Activated T-helper 17 cell treated with anti-CD3 and anti-CD28 coated beads, Interleukin-2, amount 50 U/mL, for 72 hours (primary cell): ENCODE data around the gene ZBTB21. TPM values are rescaled to one million over a fixed set of nuclear protein-coding genes. Genes with fewer than 3 reads are reported as not detected.

ENCODE experiments used
- ATAC-seq: fragments of 150-1000 bp; cut with Tn5 transposase; replicated peaks from 2 replicates; pipeline ENCODE4 v1.10.0; 2021; ENCODE audit warnings: mild to moderate bottlenecking, moderate library complexity
- H3K27ac Mint-ChIP-seq: one replicate; pipeline ENCODE4 v1.8.0; 2022; ENCODE audit warnings: mixed read lengths
- H3K27me3 Mint-ChIP-seq: one replicate; pipeline ENCODE4 v1.8.0; 2022; ENCODE audit warnings: mixed read lengths
- H3K36me3 Mint-ChIP-seq: one replicate; pipeline ENCODE4 v1.8.0; 2022; ENCODE audit warnings: low read depth, mild to moderate bottlenecking, mixed read lengths
- H3K4me1 Mint-ChIP-seq: one replicate; pipeline ENCODE4 v1.8.0; 2022; ENCODE audit warnings: mixed read lengths
- H3K4me3 Mint-ChIP-seq: one replicate; pipeline ENCODE4 v1.8.0; 2022; ENCODE audit warnings: mild to moderate bottlenecking, mixed read lengths
- H3K9me3 Mint-ChIP-seq: one replicate; pipeline ENCODE4 v1.8.0; 2022; ENCODE audit warnings: mixed read lengths
- total RNA-seq, 2 donors: library from RNA; stranded (reverse); gene quantifications; one replicate each; pipeline ENCODE4 v1.2.3, GENCODE V29; 2022

ZBTB21 gene
- 10 to 100 TPM; 18.5 to 37.2 TPM for total RNA-seq

DNA sequence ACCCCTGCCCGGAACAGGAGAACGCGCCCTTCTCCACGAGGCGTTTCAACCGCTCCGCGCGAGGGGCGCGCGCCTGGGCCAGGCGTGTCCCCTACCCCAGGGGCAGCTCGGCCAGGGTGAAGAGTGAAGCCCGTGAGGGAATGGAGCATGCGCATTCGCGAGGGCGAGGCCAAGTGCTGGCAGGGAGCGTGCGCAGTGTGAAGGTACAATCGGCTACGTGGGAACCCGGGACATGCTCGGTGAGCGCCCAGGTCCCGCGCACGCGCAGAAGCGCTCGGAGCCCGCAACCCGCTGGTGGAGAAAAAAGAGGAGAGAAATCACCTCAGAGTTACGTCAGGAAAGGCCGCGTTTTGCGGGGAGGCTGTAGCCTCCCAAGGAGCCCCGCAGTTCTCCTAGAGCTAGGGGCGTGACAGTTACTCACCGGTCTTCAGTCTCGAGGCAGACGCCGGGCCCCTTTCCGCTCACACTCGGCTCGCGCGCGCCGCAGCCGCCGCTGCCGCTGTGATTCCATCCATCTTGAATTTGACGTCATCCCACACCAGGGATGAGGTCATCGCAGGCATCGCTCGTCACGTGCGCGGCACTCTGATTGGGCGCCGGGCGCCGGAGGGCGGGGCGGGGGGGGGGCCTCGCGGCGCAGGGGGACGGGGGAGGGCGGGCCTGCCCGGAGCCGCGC, at the start of gene ZBTB21:
Gene ZBTB21 (minus strand): TSS at position 530 of the 676 bp plus-strand sequence. CDS start 16,265 bp downstream, outside the sequence.
- Mint-ChIP-seq H3K4me3 (peak within 1 kb of the TSS; percentile 90), H3K36me3 (peaks cover 45% of the 10 kb centered on the region), H3K4me1 (peaks cover 26% of the 10 kb centered on the region), H3K27me3 (no peaks in the 10 kb centered on the region), H3K9me3 (peaks cover 5% of the 10 kb centered on the region), H3K27ac (peak within 1 kb of the TSS; percentile 99)
- peak; percentile 87 for ATAC-seq

DNA sequence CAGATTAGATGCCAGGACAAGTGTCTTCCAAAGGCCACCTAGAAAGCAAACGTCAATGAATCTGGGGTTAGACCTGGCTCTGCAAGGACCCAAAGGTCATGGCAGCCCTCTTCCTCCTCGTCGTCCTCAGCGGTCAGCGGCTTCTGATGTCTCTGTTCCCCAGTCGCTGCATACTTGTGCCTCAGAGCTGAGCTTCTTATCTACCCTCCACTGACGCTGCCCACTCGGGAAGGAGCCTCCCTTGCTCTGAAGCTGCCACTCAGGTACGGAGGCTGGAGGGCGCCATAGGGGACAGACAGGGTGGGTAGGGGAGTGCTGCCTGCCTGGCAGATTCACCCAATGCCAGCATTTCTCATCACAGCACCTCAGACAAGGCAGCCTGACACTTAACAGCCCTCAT, 49.6 kb upstream of the ZBTB21 start:
- Mint-ChIP-seq H3K27me3 (no peaks in the 10 kb centered on the region), H3K36me3 (no peaks in the 10 kb centered on the region)

DNA sequence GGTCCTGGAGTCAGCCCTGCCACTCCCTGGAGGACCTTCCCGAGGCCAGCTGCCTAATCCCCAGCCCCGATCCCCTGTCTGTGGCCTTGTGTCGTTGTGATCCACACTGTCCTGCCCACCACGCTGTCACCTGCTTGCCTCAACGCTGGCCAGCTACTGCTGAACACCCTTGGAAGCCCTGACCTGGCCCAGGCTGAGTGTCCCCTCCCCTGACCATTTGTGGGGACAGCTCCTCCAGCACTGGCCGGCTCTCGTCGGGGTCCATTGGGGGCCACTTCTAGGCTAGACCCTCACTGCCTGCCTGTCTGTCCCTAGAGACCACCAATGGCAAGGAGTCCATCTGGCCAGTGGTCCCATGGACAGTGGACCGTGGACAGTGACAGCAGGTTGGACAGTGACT, 49.0 kb upstream of the ZBTB21 start:
- H3K27me3 Mint-ChIP-seq = no peaks in the 10 kb centered on the region
- no peak overlapping the region for H3K27ac Mint-ChIP-seq

More for the DNA sequence above, 49.6 kb upstream of the ZBTB21 start:
- no peaks in the 10 kb centered on the region for H3K9me3 Mint-ChIP-seq
- H3K27ac Mint-ChIP-seq = no peak overlapping the region
- H3K4me3 Mint-ChIP-seq = no peak overlapping the region
- ATAC-seq = no peak
- H3K4me1 Mint-ChIP-seq = peaks cover 30% of the 10 kb centered on the region

GRCh38 chr21:42058631-42059111, 48.5 kb upstream of the ZBTB21 start:
- H3K9me3 Mint-ChIP-seq = no peaks in the 10 kb centered on the region
- no peak overlapping the region for H3K4me3 Mint-ChIP-seq
- peaks cover 21% of the 10 kb centered on the region for H3K4me1 Mint-ChIP-seq
- no peak for ATAC-seq
- peak overlapping the region; percentile 28 for H3K27ac Mint-ChIP-seq
- H3K36me3 Mint-ChIP-seq = no peaks in the 10 kb centered on the region
- no peaks in the 10 kb centered on the region for H3K27me3 Mint-ChIP-seq

More for the DNA sequence above, 49.0 kb upstream of the ZBTB21 start:
- Mint-ChIP-seq H3K9me3 (no peaks in the 10 kb centered on the region), H3K4me1 (peaks cover 26% of the 10 kb centered on the region), H3K4me3 (no peak overlapping the region), H3K36me3 (no peaks in the 10 kb centered on the region)
- ATAC-seq = no peak

DNA sequence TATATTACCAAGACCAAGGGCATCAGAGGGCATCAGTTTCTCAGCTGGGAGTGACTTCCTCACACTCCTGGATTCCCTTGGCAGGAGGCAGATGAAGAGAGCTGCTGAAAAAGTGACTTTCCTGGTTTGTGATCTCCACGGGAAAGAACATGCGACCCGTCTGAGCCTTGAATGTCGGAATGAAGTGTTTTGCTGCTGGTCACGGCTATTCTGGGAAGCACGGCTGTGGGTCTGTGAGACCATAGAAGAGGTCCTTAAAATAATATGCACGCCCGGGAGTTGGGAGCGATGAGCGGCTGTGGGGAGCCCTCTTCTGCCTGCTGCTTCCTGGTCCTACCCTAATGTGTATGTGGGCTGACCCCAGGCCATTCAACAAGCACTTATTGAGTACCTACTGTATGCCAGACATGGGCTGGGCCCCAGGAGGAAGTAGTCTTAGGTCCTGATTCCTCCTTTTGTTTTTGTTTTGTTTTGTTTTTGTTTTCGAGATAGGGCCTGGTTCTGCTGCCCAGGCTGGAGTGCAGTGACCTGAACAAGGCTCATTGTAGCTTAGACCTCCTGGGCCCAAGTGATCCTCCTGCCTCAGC, 47.8 kb upstream of the ZBTB21 start:
- no peaks in the 10 kb centered on the region for H3K36me3 Mint-ChIP-seq
- H3K4me3 Mint-ChIP-seq = no peak overlapping the region
- ATAC-seq = no peak
- no peaks in the 10 kb centered on the region for H3K9me3 Mint-ChIP-seq
- no peaks in the 10 kb centered on the region for H3K27me3 Mint-ChIP-seq
- peaks cover 19% of the 10 kb centered on the region for H3K4me1 Mint-ChIP-seq
- peak overlapping the region; percentile 28 for H3K27ac Mint-ChIP-seq

- Mint-ChIP-seq H3K9me3 (no peaks in the 10 kb centered on the region), H3K27ac (peak overlapping the region; percentile 57), H3K4me1 (peaks cover 15% of the 10 kb centered on the region), H3K36me3 (no peaks in the 10 kb centered on the region), H3K27me3 (no peaks in the 10 kb centered on the region), H3K4me3 (no peak overlapping the region)
- no peak for ATAC-seq
These were observed 47.0 kb upstream of the ZBTB21 start for GRCh38 chr21:42056996-42057689.

- Mint-ChIP-seq H3K4me3 (no peak overlapping the region), H3K27ac (peak overlapping the region; percentile 57), H3K4me1 (peaks cover 8% of the 10 kb centered on the region), H3K27me3 (no peaks in the 10 kb centered on the region), H3K36me3 (no peaks in the 10 kb centered on the region), H3K9me3 (no peaks in the 10 kb centered on the region)
- no peak for ATAC-seq
These were observed 46.3 kb upstream of the ZBTB21 start for GRCh38 chr21:42056468-42056867.

GRCh38 chr21:42055425-42055824, 45.3 kb upstream of the ZBTB21 start:
- no peaks in the 10 kb centered on the region for H3K4me1 Mint-ChIP-seq
- peak overlapping the region; percentile 30 for H3K27ac Mint-ChIP-seq
- no peak for ATAC-seq
- H3K36me3 Mint-ChIP-seq = no peaks in the 10 kb centered on the region
- H3K27me3 Mint-ChIP-seq = no peaks in the 10 kb centered on the region
- no peaks in the 10 kb centered on the region for H3K9me3 Mint-ChIP-seq
- no peak overlapping the region for H3K4me3 Mint-ChIP-seq

DNA sequence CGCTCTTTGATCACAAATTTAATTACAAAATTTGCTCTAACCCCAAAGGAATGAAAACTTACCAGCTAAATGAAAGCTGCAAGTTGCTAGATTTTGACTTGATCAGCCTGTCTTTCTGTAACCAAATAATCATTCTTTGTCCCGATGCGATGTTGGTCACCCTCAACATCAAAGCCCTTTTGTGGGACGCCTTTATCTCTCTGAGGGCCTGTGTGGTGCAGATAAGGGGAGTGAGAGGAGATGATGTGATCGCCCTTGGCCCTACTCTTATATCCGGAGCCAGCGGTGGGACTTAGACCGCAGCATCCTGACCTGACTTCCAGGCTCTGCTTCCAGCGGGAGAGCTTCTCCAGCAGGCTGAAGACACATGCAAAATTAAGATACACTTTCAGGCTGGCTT, 41.6 kb upstream of the ZBTB21 start:
- Mint-ChIP-seq H3K36me3 (no peaks in the 10 kb centered on the region), H3K9me3 (no peaks in the 10 kb centered on the region), H3K27ac (no peak overlapping the region), H3K27me3 (no peaks in the 10 kb centered on the region), H3K4me3 (no peak overlapping the region), H3K4me1 (no peaks in the 10 kb centered on the region)
- ATAC-seq = no peak

GRCh38 chr21:42049578-42050430, 39.6 kb upstream of the ZBTB21 start:
- ATAC-seq = no peak
- no peaks in the 10 kb centered on the region for H3K36me3 Mint-ChIP-seq
- H3K9me3 Mint-ChIP-seq = no peaks in the 10 kb centered on the region
- H3K27me3 Mint-ChIP-seq = no peaks in the 10 kb centered on the region
- no peaks in the 10 kb centered on the region for H3K4me1 Mint-ChIP-seq
- peak overlapping the region; percentile 1 for H3K27ac Mint-ChIP-seq
- H3K4me3 Mint-ChIP-seq = no peak overlapping the region

DNA sequence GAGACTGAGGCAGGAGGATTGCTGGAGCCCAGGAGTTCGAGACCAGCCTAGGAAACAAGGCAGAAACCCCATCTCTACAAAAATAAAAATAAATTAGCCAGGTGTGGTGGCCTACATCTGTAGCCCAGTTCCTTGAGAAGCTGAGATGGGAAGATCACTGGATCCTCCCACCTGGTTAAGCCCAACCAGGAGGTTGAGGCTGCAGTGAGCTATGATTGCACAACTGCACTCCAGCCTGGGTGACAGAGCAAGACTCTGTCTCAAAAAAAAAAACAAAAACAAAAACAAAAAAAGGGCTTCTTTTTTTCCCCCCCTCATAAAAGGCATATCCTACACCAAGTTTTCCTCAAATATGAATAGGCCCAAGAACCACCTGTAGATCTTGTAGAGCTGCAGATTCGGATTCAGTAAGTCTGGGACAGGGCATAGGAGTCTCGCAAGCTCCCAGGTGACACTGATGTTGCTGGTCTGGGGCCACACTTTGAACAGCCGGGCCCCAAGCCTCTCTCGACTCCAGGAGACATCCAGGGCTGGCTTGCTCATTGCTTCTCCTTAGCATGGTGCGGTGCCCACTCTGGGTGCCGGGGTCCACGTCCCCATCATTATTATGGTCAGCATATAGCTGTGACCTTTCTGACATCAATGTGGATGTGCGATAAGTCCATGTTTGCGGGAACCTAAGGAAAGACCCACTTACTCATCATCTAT, 38.9 kb upstream of the ZBTB21 start:
- peak overlapping the region; percentile 1 for H3K27ac Mint-ChIP-seq
- no peak overlapping the region for H3K4me3 Mint-ChIP-seq
- no peaks in the 10 kb centered on the region for H3K4me1 Mint-ChIP-seq
- ATAC-seq = no peak
- H3K9me3 Mint-ChIP-seq = no peaks in the 10 kb centered on the region
- no peaks in the 10 kb centered on the region for H3K27me3 Mint-ChIP-seq
- H3K36me3 Mint-ChIP-seq = no peaks in the 10 kb centered on the region

GRCh38 chr21:42047821-42048613, 37.9 kb upstream of the ZBTB21 start:
- no peak for ATAC-seq

DNA sequence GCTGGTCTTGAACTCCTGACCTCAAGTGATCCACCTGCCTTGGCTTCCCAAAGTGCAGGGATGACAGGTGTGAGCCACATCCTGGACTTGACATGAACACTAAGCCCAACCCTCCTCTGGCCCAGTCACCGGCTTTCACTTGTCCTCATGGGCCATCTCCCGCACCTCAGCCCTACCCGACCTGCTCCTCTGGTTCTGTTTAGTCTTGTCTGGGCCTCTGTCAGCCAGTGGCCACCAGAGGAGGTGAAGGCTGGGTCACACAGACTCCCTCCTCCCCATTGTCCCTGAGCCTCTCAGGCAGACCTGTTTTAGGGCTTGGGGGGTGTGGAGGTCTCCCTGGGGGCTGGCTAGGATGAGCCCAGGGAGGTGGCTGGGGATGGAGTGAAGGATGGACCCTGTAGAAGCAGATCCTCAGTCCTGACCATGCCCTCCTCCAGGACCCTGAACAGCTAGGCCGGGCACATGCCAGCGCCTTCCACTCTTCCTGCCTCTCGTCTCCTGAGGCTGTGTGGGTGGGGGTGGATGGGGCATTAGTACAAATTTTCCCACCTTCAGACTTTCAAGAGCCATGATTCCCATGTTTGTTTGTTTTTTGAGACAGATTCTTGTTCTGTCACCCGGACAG, 34.8 kb upstream of the ZBTB21 start:
- H3K4me1 Mint-ChIP-seq = no peaks in the 10 kb centered on the region
- H3K4me3 Mint-ChIP-seq = no peak overlapping the region
- H3K27me3 Mint-ChIP-seq = no peaks in the 10 kb centered on the region
- no peak for ATAC-seq
- no peak overlapping the region for H3K27ac Mint-ChIP-seq
- no peaks in the 10 kb centered on the region for H3K36me3 Mint-ChIP-seq
- H3K9me3 Mint-ChIP-seq = no peaks in the 10 kb centered on the region

More at GRCh38 chr21:42047821-42048613, 37.9 kb upstream of the ZBTB21 start:
- Mint-ChIP-seq H3K27ac (no peak overlapping the region), H3K36me3 (no peaks in the 10 kb centered on the region), H3K9me3 (no peaks in the 10 kb centered on the region), H3K27me3 (no peaks in the 10 kb centered on the region), H3K4me1 (no peaks in the 10 kb centered on the region), H3K4me3 (no peak overlapping the region)
